ENCODE data around the gene GLYR1.

The GLYR1 gene

DNA sequence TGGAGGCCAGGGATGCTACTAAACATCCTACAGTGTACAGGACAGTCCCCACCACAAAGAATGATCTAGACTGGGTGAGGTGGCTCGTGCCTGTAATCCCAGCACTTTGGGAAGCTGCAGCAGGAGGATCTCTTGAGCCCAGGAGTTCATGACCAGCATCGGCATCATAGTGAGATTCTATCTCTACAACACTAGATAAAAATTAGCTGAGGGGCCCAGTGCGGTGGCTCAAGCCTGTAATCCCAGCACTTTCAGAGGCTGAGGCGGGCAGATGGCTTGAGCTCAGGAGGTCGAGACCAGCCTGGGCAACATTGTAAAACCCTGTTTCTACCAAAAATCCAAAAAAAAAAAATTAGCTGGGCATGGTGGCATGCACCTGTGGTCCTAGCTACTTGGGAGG is 74.7 kb downstream of the GLYR1 start:
- ChIA-PET POLR2A (interaction anchor here (0.7 kb wide), 1 partner anchor 94 kb away, joined by 4 read pairs; no protein-coding TSS in a partner anchor), CTCF (no interaction called here)
- TF ChIP-seq, protein P1, sequence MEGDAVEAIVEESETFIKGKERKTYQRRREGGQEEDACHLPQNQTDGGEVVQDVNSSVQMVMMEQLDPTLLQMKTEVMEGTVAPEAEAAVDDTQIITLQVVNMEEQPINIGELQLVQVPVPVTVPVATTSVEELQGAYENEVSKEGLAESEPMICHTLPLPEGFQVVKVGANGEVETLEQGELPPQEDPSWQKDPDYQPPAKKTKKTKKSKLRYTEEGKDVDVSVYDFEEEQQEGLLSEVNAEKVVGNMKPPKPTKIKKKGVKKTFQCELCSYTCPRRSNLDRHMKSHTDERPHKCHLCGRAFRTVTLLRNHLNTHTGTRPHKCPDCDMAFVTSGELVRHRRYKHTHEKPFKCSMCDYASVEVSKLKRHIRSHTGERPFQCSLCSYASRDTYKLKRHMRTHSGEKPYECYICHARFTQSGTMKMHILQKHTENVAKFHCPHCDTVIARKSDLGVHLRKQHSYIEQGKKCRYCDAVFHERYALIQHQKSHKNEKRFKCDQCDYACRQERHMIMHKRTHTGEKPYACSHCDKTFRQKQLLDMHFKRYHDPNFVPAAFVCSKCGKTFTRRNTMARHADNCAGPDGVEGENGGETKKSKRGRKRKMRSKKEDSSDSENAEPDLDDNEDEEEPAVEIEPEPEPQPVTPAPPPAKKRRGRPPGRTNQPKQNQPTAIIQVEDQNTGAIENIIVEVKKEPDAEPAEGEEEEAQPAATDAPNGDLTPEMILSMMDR (IDR thresholded peaks at IDR 0.05; ENCODE audit: insufficient read depth, low read length, missing control alignments) = no peak
- no peak overlapping the region for H3K4me3 ChIP-seq (ENCODE audit: low read depth, low read length)
- DNase-seq (ENCODE audit: low read depth, low spot score) = no peak

DNA sequence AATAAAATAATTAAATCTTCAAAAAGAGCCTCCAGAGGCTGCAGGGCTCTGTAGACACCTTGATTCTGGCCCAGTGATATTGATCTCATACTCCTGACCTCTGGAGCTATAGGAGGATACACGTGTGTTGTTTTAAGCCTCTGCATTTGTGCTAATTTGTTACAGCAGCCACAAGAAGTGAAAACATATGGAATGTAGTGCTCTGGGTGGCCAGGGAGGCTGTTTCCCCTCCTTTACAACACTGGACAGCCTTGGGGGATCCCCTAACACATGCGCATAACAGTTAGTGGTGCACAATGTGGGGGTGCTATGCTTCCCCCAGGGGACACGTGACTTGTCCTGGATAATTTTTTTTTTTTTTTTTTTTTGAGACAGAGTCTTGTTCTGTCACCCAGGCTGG is 75.4 kb downstream of the GLYR1 start:
- POLR2A ChIA-PET = no interaction called here
- CTCF ChIA-PET = no interaction called here
- TF ChIP-seq, protein P1 (IDR thresholded peaks at IDR 0.05; ENCODE audit: insufficient read depth, low read length, missing control alignments) = no peak
- DNase-seq (ENCODE audit: low read depth, low spot score) = no peak
- H3K4me3 ChIP-seq (ENCODE audit: low read depth, low read length) = no peak overlapping the region

DNA sequence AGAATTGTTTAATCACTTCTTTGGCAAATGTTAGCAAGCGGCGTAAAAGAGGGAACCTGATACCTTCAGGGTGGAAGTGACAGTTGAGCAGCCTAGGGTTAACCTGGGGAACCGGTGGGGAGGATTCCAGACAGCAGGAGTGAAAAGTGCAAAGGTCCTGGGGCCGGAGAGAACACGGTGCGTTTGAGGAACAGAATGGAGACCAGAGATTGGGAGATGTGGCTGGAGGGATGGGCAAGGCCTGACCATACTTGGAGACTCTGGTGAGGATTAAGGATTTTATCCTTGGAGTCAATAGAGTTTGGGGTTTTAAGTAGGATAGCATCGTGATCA is 77.8 kb downstream of the GLYR1 start:
- ChIA-PET POLR2A (interaction anchor here (1.4 kb wide), 1 partner anchor 35 kb away, joined by 8 read pairs; the partner anchor contains the start of genes ANKS3 and DNAAF8), CTCF (interaction anchor here (2.1 kb wide), 1 partner anchor 186 kb away, joined by 7 read pairs; no protein-coding TSS in a partner anchor)
- TF ChIP-seq, protein P1 (IDR thresholded peaks at IDR 0.05; ENCODE audit: insufficient read depth, low read length, missing control alignments) = no peak
- no peak for DNase-seq (ENCODE audit: low read depth, low spot score)
- no peak overlapping the region for H3K4me3 ChIP-seq (ENCODE audit: low read depth, low read length)

DNA sequence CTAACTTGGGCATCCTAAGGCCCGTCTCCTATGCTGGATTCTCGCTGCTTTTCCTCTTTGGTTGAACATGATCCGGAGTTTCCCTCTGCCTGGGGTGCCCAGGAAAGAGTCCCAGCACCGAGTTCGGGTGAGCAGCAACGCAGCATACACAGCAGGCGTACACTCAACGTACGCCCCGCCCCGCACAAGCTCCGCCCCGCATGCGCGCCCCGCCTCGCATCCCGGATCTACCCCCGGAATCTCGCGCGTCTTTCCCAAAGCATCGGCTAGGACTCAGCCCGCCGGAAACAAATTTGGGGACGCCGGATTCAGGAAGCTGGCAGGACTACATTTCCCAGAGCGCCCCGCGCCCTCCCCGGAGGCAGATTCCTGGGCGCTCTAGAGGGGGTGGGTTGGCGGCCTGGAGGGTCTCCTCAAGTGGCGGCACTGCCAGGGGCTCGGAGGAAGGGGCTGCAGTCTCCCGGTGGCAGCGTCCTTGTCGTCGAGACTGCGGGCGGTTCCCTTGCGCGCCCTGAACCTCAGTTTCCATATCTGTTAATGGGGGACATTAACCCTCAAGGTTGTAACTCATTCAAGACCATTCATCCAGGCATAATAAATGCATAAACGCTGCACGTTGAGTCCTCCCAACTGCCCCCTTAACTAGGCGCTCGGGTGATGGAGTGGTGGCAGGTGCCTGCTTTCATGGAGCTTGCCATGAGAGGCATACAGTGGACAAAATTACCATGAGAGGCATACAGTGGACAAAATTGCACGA is 78.4 kb downstream of the GLYR1 start:
- TF ChIP-seq, protein P1 (IDR thresholded peaks at IDR 0.05; ENCODE audit: insufficient read depth, low read length, missing control alignments) = no peak
- CTCF ChIA-PET = interaction anchor here (2.1 kb wide), 1 partner anchor 187 kb away, joined by 7 read pairs; no protein-coding TSS in a partner anchor

DNA sequence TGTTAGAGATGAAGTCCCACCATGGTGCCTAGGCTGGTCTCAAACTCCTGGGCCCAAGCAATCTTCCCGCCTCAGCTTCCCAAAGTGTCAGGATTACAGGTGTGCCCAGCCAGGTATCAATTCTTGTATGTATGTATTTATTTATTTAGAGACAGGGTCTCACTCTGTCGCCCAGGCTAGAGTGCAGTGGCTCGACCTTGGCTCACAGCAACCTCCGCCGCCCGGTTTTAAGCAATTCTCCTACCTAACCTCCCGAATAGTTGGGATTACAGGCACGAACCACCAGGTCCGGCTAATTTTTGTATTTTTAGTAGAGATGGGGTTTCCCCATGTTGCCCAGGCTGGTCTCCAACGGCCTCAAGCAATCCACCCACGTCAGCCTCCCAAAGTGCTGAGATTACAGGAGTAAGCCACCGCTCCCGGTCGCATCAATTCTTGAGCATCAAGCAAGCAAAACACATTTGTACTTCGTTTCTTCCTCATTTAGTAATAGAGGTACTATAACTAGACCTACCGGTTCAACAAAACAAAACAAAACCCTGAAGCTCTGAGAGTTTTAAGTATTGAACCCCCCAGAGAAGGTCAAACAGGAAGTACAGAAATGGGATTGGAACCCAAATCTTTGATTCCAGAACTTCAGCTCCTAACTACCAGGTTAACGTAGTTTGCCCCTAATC is 79.1 kb downstream of the GLYR1 start:
- TF ChIP-seq, protein P1 (IDR thresholded peaks at IDR 0.05; ENCODE audit: insufficient read depth, low read length, missing control alignments) = no peak
- DNase-seq (ENCODE audit: low read depth, low spot score) = no peak
- ChIA-PET POLR2A (interaction anchor here (1.4 kb wide), 1 partner anchor 34 kb away, joined by 8 read pairs; the partner anchor contains the start of genes ANKS3 and DNAAF8), CTCF (interaction anchor here (1.4 to 2.1 kb wide), 2 partner anchors 33 to 187 kb away, joined by 5 to 7 read pairs; partner anchors contain the start of genes ANKS3 and DNAAF8)
- H3K4me3 ChIP-seq (ENCODE audit: low read depth, low read length) = peak overlapping the region; percentile 56

More for the DNA sequence above, 78.4 kb downstream of the GLYR1 start:
- peak; percentile 52 for DNase-seq (ENCODE audit: low read depth, low spot score)
- POLR2A ChIA-PET = interaction anchor here (1.4 kb wide), 1 partner anchor 34 kb away, joined by 8 read pairs; the partner anchor contains the start of genes ANKS3 and DNAAF8
- peak overlapping the region; percentile 64 for H3K4me3 ChIP-seq (ENCODE audit: low read depth, low read length)

Measured in AG04449 (cell line).